HL-60 (cell line): Measurements from ENCODE around the gene CYP27A1.

ENCODE experiments used
- DNase-seq, 2 experiments: peaks; one replicate each; pipeline ENCODE4 v3.0.0-alpha.2; 2010 to 2020; ENCODE audit warnings: low read depth in 1 of 2, low spot score in 1 of 2
- H3K27ac ChIP-seq: fragments of 250-450 bp; sonication (Bioruptor Pico); replicated peaks from 2 replicates; pipeline ENCODE4 v1.5.1; 2020; ENCODE audit warnings: mild to moderate bottlenecking, moderate library complexity
- H3K27me3 ChIP-seq: fragments of 250-450 bp; sonication (Bioruptor Pico); 2 replicates; pipeline ENCODE4 v1.5.1; 2021; ENCODE audit warnings: mild to moderate bottlenecking, moderate library complexity; ENCODE audit not compliant: insufficient read depth, poor library complexity, severe bottlenecking
- H3K4me3 ChIP-seq: replicated peaks from 2 replicates; pipeline ENCODE4 v1.5.1; 2011; ENCODE audit warnings: mild to moderate bottlenecking, control low read depth, low read length; ENCODE audit not compliant: insufficient read depth
- GABPA ChIP-seq: IDR thresholded peaks from 2 replicates; pipeline ENCODE4 v1.6.1; 2012; ENCODE audit warnings: low read depth
- POLR2AphosphoS5 ChIP-seq: IDR thresholded peaks from 2 replicates; pipeline ENCODE4 v1.6.1; 2012; ENCODE audit warnings: low read depth
- SPI1 ChIP-seq: IDR thresholded peaks from 2 replicates; pipeline ENCODE4 v1.6.1; 2012; ENCODE audit warnings: low read depth, mild to moderate bottlenecking, borderline replicate concordance
- TF ChIP-seq, protein P1 (sequence below): IDR thresholded peaks from 2 replicates; pipeline ENCODE4 v1.6.1; 2012; ENCODE audit warnings: low read depth; ENCODE audit not compliant: insufficient replicate concordance
- TF ChIP-seq, protein P2 (sequence below): IDR thresholded peaks from one replicate; pipeline ENCODE4 v1.5.1; 2011; ENCODE audit warnings: low read length, control low read depth, inconsistent platforms; ENCODE audit not compliant: insufficient read depth

CYP27A1 gene

DNA sequence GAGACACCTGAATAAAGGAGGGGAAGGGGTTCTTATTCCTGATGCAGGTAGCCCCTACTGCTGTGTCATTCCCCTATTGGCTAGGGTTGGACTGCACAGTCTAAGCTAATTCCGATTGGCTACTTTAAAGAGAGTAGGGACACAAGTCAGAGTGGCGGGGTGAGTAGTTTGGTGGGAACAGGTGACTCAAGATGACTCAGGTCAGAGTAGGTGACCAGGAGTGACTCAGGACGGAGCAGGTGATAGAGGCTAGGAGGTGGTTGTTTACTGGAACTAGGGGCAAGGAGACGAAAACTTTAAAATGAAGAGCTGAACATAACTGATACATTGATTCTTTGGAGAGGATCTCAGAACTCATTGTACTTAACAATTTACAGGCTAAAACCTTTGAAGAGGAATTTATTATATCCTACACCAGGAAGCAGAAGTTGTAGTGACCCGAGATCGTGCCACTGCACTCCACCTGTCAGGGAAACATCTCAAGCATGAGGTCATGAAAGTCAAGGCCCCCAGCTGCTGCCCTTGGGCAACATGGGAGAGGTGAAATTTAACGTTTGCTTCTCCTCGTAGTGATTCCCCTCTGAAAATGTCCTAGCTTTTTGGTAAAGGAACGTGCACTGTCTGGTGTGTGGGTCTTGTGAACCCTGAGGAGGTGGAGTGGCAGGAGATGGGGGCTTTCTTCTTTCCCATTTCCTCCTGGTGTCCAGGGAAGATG, 4.5 kb upstream of the CYP27A1 start:
- no peak for TF ChIP-seq GABPA
- TF ChIP-seq, protein P1, sequence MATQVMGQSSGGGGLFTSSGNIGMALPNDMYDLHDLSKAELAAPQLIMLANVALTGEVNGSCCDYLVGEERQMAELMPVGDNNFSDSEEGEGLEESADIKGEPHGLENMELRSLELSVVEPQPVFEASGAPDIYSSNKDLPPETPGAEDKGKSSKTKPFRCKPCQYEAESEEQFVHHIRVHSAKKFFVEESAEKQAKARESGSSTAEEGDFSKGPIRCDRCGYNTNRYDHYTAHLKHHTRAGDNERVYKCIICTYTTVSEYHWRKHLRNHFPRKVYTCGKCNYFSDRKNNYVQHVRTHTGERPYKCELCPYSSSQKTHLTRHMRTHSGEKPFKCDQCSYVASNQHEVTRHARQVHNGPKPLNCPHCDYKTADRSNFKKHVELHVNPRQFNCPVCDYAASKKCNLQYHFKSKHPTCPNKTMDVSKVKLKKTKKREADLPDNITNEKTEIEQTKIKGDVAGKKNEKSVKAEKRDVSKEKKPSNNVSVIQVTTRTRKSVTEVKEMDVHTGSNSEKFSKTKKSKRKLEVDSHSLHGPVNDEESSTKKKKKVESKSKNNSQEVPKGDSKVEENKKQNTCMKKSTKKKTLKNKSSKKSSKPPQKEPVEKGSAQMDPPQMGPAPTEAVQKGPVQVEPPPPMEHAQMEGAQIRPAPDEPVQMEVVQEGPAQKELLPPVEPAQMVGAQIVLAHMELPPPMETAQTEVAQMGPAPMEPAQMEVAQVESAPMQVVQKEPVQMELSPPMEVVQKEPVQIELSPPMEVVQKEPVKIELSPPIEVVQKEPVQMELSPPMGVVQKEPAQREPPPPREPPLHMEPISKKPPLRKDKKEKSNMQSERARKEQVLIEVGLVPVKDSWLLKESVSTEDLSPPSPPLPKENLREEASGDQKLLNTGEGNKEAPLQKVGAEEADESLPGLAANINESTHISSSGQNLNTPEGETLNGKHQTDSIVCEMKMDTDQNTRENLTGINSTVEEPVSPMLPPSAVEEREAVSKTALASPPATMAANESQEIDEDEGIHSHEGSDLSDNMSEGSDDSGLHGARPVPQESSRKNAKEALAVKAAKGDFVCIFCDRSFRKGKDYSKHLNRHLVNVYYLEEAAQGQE, result no peak
- TF ChIP-seq, protein P2, sequence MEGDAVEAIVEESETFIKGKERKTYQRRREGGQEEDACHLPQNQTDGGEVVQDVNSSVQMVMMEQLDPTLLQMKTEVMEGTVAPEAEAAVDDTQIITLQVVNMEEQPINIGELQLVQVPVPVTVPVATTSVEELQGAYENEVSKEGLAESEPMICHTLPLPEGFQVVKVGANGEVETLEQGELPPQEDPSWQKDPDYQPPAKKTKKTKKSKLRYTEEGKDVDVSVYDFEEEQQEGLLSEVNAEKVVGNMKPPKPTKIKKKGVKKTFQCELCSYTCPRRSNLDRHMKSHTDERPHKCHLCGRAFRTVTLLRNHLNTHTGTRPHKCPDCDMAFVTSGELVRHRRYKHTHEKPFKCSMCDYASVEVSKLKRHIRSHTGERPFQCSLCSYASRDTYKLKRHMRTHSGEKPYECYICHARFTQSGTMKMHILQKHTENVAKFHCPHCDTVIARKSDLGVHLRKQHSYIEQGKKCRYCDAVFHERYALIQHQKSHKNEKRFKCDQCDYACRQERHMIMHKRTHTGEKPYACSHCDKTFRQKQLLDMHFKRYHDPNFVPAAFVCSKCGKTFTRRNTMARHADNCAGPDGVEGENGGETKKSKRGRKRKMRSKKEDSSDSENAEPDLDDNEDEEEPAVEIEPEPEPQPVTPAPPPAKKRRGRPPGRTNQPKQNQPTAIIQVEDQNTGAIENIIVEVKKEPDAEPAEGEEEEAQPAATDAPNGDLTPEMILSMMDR, result no peak
- no peak for TF ChIP-seq SPI1
- no peak for TF ChIP-seq POLR2AphosphoS5
- DNase-seq, result no peak
- Histone ChIP-seq H3K27me3 (no peaks in the 10 kb centered on the region), H3K4me3 (no peak overlapping the region), H3K27ac (no peak overlapping the region)

DNA sequence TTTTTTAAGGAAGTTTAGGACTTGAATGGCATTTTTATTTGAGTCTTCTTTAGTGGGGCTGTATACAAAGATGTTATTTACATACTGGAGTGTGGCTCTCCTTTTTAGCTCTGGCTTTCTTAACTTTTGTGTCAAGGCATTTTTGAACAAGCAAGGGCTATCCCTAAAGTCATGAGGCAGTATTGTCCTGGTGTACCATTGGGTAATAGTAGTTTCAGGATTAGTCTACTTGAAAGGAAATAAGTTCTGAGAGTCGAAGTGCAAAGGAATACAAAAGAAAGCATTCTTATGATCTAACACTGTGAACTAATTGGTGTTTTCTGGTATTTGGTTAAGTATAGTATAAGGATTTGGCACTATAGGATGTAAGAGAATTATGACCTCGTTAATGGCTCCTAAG, 1.9 kb upstream of the CYP27A1 start:
- Histone ChIP-seq H3K4me3 (no peak overlapping the region), H3K27ac (no peak overlapping the region), H3K27me3 (no peaks in the 10 kb centered on the region)
- TF ChIP-seq, protein P1, result no peak
- TF ChIP-seq POLR2AphosphoS5 (no peak), SPI1 (no peak), GABPA (no peak)
- TF ChIP-seq, protein P2, result no peak
- DNase-seq, result no peak

DNA sequence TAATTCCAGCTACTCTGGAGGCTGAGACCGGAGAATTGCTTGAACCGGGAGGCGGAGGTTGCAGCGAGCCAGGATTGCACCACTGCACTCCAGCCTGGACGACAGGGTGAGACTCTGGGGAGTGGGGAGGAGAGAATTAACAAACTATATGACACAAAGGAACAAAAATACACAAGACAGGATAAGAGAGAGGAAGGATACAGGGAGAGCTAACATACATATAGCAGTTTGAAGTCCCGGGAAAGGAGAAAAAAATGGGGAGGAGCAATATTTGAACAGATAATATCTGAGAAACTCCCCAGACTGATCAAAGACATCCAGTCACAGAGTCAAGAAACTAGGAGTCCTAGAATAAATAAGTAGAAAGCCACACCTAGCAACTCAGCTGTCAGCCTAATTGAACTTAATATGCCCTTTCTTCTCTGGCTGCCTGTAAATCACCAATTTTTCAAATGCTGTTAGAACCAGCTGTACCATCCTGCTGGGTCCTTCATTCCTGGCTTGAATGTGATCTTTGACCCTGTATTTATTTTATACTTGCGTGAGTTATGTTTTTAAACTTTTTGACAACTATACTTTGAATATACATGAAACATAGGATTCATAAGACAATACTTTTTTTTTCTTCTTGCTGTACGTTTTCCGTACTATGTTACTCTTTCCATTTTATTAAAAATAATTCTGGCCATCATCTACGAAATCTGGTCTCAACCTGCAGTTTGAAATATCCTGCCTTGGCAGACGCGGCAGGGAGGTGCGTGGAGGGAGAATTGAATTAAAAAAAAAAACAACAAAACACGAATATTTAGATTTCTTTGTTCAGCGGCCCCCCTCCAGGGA, 876 bp upstream of the CYP27A1 start:
- Histone ChIP-seq H3K27ac (no peak overlapping the region), H3K27me3 (no peaks in the 10 kb centered on the region), H3K4me3 (no peak overlapping the region)
- TF ChIP-seq POLR2AphosphoS5 (no peak), SPI1 (no peak), GABPA (no peak)
- TF ChIP-seq, protein P2, result no peak
- TF ChIP-seq, protein P1, result no peak
- DNase-seq, result no peak
